GM23338 (cell line): Measurements from ENCODE around the gene RSU1. TPM values are rescaled to one million over a fixed set of nuclear protein-coding genes. Genes with fewer than 3 reads are reported as not detected.

ENCODE experiments used
- ATAC-seq: fragments of 200-7000 bp; cut with Tn5 transposase; 3 replicates; pipeline ENCODE4 v1.9.1; 2020
- DNase-seq: peaks from one replicate; pipeline ENCODE4 v3.0.0-alpha.2; 2015; ENCODE audit warnings: low spot score
- H2AFZ ChIP-seq: fragments of 200-600 bp; sonication (generic); 2 replicates; pipeline ENCODE4 v1.8.0; 2016; ENCODE audit warnings: antibody characterized with exemption, mild to moderate bottlenecking, moderate library complexity
- H3F3A ChIP-seq: fragments of 200-600 bp; sonication (generic); replicated peaks from 2 replicates; pipeline ENCODE4 v1.8.0; 2017; ENCODE audit warnings: antibody characterized with exemption, mixed run types, low read depth
- H3K27ac ChIP-seq: fragments of 200-600 bp; sonication (generic); 2 replicates; pipeline ENCODE4 v1.6.1; 2016; ENCODE audit warnings: low read depth
- H3K27me3 ChIP-seq: fragments of 200-600 bp; sonication (generic); 2 replicates; pipeline ENCODE4 v1.8.0; 2016; ENCODE audit warnings: mild to moderate bottlenecking, mixed run types, moderate library complexity; ENCODE audit not compliant: insufficient read depth
- H3K36me3 ChIP-seq: fragments of 200-600 bp; sonication (generic); 2 replicates; pipeline ENCODE4 v1.8.0; 2016; ENCODE audit warnings: mild to moderate bottlenecking; ENCODE audit not compliant: insufficient read depth
- H3K4me1 ChIP-seq: fragments of 200-600 bp; sonication (generic); 2 replicates; pipeline ENCODE4 v1.8.0; 2016; ENCODE audit warnings: mild to moderate bottlenecking, moderate library complexity; ENCODE audit not compliant: insufficient read depth
- H3K4me2 ChIP-seq: fragments of 200-600 bp; sonication (generic); 2 replicates; pipeline ENCODE4 v1.7.1; 2017; ENCODE audit warnings: mixed run types
- H3K4me3 ChIP-seq: fragments of 200-600 bp; sonication (generic); 2 replicates; pipeline ENCODE4 v1.6.1; 2016; ENCODE audit warnings: mixed run types
- H3K79me2 ChIP-seq: fragments of 200-600 bp; sonication (generic); replicated peaks from 2 replicates; pipeline ENCODE4 v1.8.0; 2017; ENCODE audit warnings: mild to moderate bottlenecking; ENCODE audit not compliant: insufficient read depth
- H3K9me2 ChIP-seq: fragments of 200-600 bp; sonication (generic); 2 replicates; pipeline ENCODE4 v1.8.0; 2017; ENCODE audit not compliant: insufficient read depth
- H4K20me1 ChIP-seq: fragments of 200-600 bp; sonication (generic); replicated peaks from 2 replicates; pipeline ENCODE4 v1.8.0; 2017; ENCODE audit warnings: mild to moderate bottlenecking; ENCODE audit not compliant: insufficient read depth
- H3K27ac Mint-ChIP-seq: 2 replicates; pipeline ENCODE4 v1.8.0; 2020; ENCODE audit warnings: inconsistent platforms, mild to moderate bottlenecking, moderate library complexity, mixed read lengths
- H3K27me3 Mint-ChIP-seq: 3 replicates; pipeline ENCODE4 v1.8.0; 2022; ENCODE audit warnings: low read depth, mild to moderate bottlenecking, moderate library complexity, mixed read lengths, inconsistent platforms; ENCODE audit not compliant: insufficient read depth, poor library complexity
- H3K36me3 Mint-ChIP-seq: 3 replicates; pipeline ENCODE4 v1.8.0; 2021; ENCODE audit warnings: low read depth, mild to moderate bottlenecking, inconsistent platforms, moderate library complexity, mixed read lengths
- H3K4me1 Mint-ChIP-seq: 3 replicates; pipeline ENCODE4 v1.8.0; 2020; ENCODE audit warnings: mild to moderate bottlenecking, inconsistent platforms, mixed read lengths
- H3K4me3 Mint-ChIP-seq: 3 replicates; pipeline ENCODE4 v1.8.0; 2021; ENCODE audit warnings: moderate library complexity, mild to moderate bottlenecking, inconsistent platforms, mixed read lengths
- H3K9me3 Mint-ChIP-seq: 3 replicates; pipeline ENCODE4 v1.8.0; 2020; ENCODE audit warnings: moderate library complexity, mild to moderate bottlenecking, inconsistent platforms, mixed read lengths
- POLR2AphosphoS5 ChIP-seq: IDR thresholded peaks from 2 replicates; pipeline ENCODE4 v1.6.1; 2016; ENCODE audit warnings: antibody characterized with exemption, low read depth
- STAT1 ChIP-seq: IDR thresholded peaks from one replicate; pipeline ENCODE4 v1.6.1; 2016; ENCODE audit warnings: antibody characterized with exemption; ENCODE audit not compliant: unreplicated experiment
- ZNF114 ChIP-seq: fragments of 250-450 bp; sonication (Bioruptor Pico); IDR thresholded peaks from 2 replicates; pipeline ENCODE4 v1.5.0; 2020; ENCODE audit warnings: mild to moderate bottlenecking, moderate library complexity
- polyA plus RNA-seq: library from polyadenylated mRNA; unstranded; fragments of >200 nt; fragmentation: Nextera tagmentation; extraction: Ambion mirVana; gene quantifications from 2 replicates; pipeline ENCODE4 v1.2.1, GENCODE V29; 2016
- total RNA-seq: library from RNA; depleted of rRNA; stranded (reverse); fragments of >200 nt; shearing (Covaris generic); gene quantifications from 2 replicates; pipeline ENCODE4 v1.2.3, GENCODE V29; 2014
- TF ChIP-seq, protein P1 (sequence below): IDR thresholded peaks from one replicate; pipeline ENCODE4 v1.6.1; 2018; ENCODE audit warnings: antibody characterized with exemption; ENCODE audit not compliant: unreplicated experiment
- TF ChIP-seq, protein P2 (sequence below): fragments of 250-450 bp; sonication (Bioruptor Pico); IDR thresholded peaks from 2 replicates; pipeline ENCODE4 v1.5.0; 2020; ENCODE audit warnings: mild to moderate bottlenecking, moderate library complexity
- TF ChIP-seq, protein P3 (sequence below): IDR thresholded peaks from 2 replicates; pipeline ENCODE4 v1.6.1; 2016; ENCODE audit warnings: antibody characterized with exemption

Gene RSU1
- total and polyA plus RNA-seq, 2 experiments from 2014 or later = 62.7 to 96.2 TPM

DNA sequence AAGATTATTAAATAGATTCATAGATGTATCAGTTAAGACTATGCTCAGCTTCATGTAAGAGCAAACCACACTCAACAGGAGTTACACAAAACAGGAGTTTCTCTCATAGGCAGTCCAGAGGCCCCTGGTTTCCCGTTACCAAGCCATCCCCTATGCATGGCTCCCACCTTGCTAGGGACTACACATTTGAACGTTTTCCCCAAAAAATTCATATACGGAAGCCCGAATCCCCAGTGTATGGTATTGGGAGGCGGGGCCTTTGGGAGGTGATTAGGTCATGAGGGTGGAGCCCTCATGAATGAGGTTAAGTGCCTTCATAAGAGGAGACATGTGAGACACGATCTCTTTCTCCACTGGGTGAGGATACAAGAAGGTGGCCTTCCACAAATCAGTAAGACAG lies 29.1 kb downstream of the RSU1 start:
- DNase-seq (no peak), ATAC-seq (no peak)
- H2AFZ ChIP-seq = no peak overlapping the region
- H3K9me2 ChIP-seq = no peaks in the 10 kb centered on the region
- Mint-ChIP-seq H3K9me3 (0 out of 3 replicates have a peak, but pooled peaks cover under 1% of the 10 kb centered on the region), H3K27ac (no peak overlapping the region), H3K4me3 (no peak overlapping the region), H3K4me1 (no peaks in the 10 kb centered on the region; the same call in 2 of the 3 replicates), H3K36me3 (peaks cover under 1% of the 10 kb centered on the region; the same call in 2 of the 3 replicates), H3K27me3 (peaks cover 2% of the 10 kb centered on the region)
- no peaks in the 10 kb centered on the region for H3K36me3 ChIP-seq
- H3K4me1 ChIP-seq = no peaks in the 10 kb centered on the region; the same call in 1 of the 2 replicates
- H3K27ac ChIP-seq = no peak overlapping the region
- H3F3A ChIP-seq = no peaks in the 10 kb centered on the region
- peaks cover 41% of the 10 kb centered on the region for H3K79me2 ChIP-seq
- 0 out of 2 replicates have a peak, but pooled peaks cover 11% of the 10 kb centered on the region for H4K20me1 ChIP-seq
- H3K27me3 ChIP-seq = no peaks in the 10 kb centered on the region
- H3K4me3 ChIP-seq = no peak overlapping the region
- TF ChIP-seq, protein P1, sequence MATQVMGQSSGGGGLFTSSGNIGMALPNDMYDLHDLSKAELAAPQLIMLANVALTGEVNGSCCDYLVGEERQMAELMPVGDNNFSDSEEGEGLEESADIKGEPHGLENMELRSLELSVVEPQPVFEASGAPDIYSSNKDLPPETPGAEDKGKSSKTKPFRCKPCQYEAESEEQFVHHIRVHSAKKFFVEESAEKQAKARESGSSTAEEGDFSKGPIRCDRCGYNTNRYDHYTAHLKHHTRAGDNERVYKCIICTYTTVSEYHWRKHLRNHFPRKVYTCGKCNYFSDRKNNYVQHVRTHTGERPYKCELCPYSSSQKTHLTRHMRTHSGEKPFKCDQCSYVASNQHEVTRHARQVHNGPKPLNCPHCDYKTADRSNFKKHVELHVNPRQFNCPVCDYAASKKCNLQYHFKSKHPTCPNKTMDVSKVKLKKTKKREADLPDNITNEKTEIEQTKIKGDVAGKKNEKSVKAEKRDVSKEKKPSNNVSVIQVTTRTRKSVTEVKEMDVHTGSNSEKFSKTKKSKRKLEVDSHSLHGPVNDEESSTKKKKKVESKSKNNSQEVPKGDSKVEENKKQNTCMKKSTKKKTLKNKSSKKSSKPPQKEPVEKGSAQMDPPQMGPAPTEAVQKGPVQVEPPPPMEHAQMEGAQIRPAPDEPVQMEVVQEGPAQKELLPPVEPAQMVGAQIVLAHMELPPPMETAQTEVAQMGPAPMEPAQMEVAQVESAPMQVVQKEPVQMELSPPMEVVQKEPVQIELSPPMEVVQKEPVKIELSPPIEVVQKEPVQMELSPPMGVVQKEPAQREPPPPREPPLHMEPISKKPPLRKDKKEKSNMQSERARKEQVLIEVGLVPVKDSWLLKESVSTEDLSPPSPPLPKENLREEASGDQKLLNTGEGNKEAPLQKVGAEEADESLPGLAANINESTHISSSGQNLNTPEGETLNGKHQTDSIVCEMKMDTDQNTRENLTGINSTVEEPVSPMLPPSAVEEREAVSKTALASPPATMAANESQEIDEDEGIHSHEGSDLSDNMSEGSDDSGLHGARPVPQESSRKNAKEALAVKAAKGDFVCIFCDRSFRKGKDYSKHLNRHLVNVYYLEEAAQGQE = no peak
- no peak for TF ChIP-seq POLR2AphosphoS5
- no peak for TF ChIP-seq STAT1
- H3K4me2 ChIP-seq = no peak overlapping the region

DNA sequence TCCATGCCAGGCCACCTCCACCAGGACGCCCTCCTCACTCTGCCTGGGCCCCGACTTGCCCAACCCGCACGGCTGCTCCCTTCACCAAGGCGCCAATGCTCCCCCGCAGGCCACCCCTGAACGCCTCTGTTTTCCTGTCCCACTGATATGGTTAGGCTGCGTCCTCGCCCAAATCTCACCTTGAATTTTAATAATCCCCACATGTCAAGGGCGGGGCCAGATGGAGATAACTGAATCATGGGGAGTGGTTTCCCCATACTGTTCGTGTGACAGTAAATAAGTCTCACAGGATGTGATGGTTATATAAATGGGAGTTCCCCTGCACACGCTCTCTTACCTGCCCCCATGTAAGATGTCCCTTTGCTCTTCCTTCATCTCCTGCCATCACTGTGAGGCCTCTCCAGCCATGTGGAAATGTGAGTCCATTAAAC lies 29.8 kb downstream of the RSU1 start:
- no peak for DNase-seq
- Mint-ChIP-seq H3K27ac (no peak overlapping the region), H3K4me3 (no peak overlapping the region), H3K9me3 (no peaks in the 10 kb centered on the region), H3K4me1 (no peaks in the 10 kb centered on the region; the same call in 1 of the 3 replicates), H3K27me3 (peaks cover 2% of the 10 kb centered on the region), H3K36me3 (no peaks in the 10 kb centered on the region)
- H4K20me1 ChIP-seq = 0 out of 2 replicates have a peak, but pooled peaks cover 11% of the 10 kb centered on the region
- H3K36me3 ChIP-seq = no peaks in the 10 kb centered on the region
- H3K4me2 ChIP-seq = no peak overlapping the region
- no peaks in the 10 kb centered on the region for H3K9me2 ChIP-seq
- no peaks in the 10 kb centered on the region; the same call in 1 of the 2 replicates for H3K4me1 ChIP-seq
- H3F3A ChIP-seq = no peaks in the 10 kb centered on the region
- H3K27ac ChIP-seq = no peak overlapping the region
- H3K4me3 ChIP-seq = no peak overlapping the region
- ATAC-seq = no peak
- H3K79me2 ChIP-seq = peaks cover 34% of the 10 kb centered on the region
- H2AFZ ChIP-seq = no peak overlapping the region
- no peaks in the 10 kb centered on the region for H3K27me3 ChIP-seq
- TF ChIP-seq, protein P1 = no peak
- TF ChIP-seq, protein P2, sequence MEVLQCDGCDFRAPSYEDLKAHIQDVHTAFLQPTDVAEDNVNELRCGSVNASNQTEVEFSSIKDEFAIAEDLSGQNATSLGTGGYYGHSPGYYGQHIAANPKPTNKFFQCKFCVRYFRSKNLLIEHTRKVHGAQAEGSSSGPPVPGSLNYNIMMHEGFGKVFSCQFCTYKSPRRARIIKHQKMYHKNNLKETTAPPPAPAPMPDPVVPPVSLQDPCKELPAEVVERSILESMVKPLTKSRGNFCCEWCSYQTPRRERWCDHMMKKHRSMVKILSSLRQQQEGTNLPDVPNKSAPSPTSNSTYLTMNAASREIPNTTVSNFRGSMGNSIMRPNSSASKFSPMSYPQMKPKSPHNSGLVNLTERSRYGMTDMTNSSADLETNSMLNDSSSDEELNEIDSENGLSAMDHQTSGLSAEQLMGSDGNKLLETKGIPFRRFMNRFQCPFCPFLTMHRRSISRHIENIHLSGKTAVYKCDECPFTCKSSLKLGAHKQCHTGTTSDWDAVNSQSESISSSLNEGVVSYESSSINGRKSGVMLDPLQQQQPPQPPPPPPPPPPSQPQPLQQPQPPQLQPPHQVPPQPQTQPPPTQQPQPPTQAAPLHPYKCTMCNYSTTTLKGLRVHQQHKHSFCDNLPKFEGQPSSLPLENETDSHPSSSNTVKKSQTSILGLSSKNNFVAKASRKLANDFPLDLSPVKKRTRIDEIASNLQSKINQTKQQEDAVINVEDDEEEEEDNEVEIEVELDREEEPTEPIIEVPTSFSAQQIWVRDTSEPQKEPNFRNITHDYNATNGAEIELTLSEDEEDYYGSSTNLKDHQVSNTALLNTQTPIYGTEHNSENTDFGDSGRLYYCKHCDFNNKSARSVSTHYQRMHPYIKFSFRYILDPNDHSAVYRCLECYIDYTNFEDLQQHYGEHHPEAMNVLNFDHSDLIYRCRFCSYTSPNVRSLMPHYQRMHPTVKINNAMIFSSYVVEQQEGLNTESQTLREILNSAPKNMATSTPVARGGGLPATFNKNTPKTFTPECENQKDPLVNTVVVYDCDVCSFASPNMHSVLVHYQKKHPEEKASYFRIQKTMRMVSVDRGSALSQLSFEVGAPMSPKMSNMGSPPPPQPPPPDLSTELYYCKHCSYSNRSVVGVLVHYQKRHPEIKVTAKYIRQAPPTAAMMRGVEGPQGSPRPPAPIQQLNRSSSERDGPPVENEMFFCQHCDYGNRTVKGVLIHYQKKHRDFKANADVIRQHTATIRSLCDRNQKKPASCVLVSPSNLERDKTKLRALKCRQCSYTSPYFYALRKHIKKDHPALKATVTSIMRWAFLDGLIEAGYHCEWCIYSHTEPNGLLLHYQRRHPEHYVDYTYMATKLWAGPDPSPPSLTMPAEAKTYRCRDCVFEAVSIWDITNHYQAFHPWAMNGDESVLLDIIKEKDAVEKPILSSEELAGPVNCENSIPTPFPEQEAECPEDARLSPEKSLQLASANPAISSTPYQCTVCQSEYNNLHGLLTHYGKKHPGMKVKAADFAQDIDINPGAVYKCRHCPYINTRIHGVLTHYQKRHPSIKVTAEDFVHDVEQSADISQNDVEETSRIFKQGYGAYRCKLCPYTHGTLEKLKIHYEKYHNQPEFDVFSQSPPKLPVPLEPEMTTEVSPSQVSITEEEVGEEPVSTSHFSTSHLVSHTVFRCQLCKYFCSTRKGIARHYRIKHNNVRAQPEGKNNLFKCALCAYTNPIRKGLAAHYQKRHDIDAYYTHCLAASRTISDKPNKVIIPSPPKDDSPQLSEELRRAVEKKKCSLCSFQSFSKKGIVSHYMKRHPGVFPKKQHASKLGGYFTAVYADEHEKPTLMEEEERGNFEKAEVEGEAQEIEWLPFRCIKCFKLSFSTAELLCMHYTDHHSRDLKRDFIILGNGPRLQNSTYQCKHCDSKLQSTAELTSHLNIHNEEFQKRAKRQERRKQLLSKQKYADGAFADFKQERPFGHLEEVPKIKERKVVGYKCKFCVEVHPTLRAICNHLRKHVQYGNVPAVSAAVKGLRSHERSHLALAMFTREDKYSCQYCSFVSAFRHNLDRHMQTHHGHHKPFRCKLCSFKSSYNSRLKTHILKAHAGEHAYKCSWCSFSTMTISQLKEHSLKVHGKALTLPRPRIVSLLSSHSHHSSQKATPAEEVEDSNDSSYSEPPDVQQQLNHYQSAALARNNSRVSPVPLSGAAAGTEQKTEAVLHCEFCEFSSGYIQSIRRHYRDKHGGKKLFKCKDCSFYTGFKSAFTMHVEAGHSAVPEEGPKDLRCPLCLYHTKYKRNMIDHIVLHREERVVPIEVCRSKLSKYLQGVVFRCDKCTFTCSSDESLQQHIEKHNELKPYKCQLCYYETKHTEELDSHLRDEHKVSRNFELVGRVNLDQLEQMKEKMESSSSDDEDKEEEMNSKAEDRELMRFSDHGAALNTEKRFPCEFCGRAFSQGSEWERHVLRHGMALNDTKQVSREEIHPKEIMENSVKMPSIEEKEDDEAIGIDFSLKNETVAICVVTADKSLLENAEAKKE (CRISPR knock-in tag) = no peak
- TF ChIP-seq ZNF114 = no peak
- TF ChIP-seq, protein P3, sequence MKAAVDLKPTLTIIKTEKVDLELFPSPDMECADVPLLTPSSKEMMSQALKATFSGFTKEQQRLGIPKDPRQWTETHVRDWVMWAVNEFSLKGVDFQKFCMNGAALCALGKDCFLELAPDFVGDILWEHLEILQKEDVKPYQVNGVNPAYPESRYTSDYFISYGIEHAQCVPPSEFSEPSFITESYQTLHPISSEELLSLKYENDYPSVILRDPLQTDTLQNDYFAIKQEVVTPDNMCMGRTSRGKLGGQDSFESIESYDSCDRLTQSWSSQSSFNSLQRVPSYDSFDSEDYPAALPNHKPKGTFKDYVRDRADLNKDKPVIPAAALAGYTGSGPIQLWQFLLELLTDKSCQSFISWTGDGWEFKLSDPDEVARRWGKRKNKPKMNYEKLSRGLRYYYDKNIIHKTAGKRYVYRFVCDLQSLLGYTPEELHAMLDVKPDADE = no peak
